Vagina (tissue), 2 donors: ENCODE results near the gene POLL.

Source experiments
- CTCF ChIP-seq, 3 experiments: fragments of 450-650 bp in 2 of 3; fragments of 200-600 bp in 1 of 3; sonication (generic) in 1 of 3; IDR thresholded peaks; one replicate each; pipeline ENCODE4 v1.5.1; 2017 to 2019; ENCODE audit warnings: antibody characterized with exemption in 3 of 3, mild to moderate bottlenecking in 2 of 3, moderate library complexity in 2 of 3
- POLR2A ChIP-seq, 2 donors: fragments of 450-650 bp; IDR thresholded peaks; one replicate each; pipeline ENCODE4 v1.6.1; 2017; ENCODE audit warnings: antibody characterized with exemption in 2 of 2, mild to moderate bottlenecking in 2 of 2, moderate library complexity in 2 of 2

GRCh38 chr10:101564490-101564991 is 23.5 kb downstream of the POLL start:
- TF ChIP-seq CTCF (IDR thresholded peaks at IDR 0.05) (no peak), POLR2A (IDR thresholded peaks at IDR 0.05) (no peak)
